KBM-7 (cell line): ENCODE data around the gene GAL.

ENCODE experiments used
- DNase-seq: peaks from one replicate; pipeline ENCODE4 v3.0.0-alpha.2; 2015
- in situ Hi-C: fragments of 300-500 bp; cut with MboI; formaldehyde crosslinking; loops from 2 replicates; pipeline ENCODE4 v1.14.3; 2020; ENCODE audit warnings: low sequenced_read_pairs, low pct_unique_long_range_greater_than_20kb, mixed read lengths

GAL gene

DNA sequence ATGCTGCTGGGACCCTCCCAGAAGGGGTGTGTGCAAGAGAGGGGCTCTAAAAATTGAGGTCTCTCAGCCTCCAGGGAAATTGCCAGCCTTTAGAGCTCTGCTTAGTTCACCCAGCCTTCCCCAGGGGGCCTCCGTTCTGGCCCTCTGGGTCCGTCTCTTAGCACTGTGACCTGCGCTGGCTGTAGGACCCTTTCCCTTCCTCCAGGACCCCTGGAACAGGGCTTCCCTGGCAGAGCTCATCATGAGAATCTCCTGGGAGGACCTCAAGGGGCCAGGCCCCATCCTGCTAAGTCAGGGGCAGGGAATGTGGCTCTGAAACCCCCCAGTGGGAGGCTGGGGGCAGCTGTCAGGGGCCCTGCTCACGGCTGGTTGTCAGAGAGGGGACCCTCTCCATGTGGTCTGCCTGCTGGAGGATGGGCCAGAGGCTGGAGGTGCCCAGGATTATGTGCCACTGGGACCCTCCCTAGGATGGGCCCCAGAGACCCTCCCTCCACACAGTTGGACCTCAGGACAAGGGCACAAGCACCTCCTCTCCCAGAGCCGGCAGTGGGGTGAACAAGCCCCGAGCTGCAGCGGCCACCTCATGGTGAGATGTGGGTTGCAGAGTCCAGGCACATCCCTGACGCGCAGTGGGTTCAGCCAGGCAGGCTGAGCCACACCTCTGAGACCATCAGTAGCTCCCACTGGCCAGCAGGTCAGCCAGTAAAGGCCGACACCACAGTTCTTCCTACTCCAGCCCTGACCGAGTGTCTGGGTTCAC, 27.1 kb upstream of the GAL start:
- in situ Hi-C loops, result no loop called here

GRCh38 chr11:68658097-68658496, 26.2 kb upstream of the GAL start:
- DNase-seq, result no peak
- in situ Hi-C loops, result no loop called here

More for the DNA sequence above, 27.1 kb upstream of the GAL start:
- no peak for DNase-seq

GRCh38 chr11:68658661-68659060, 25.7 kb upstream of the GAL start:
- DNase-seq, result no peak
- in situ Hi-C loops, result no loop called here

DNA sequence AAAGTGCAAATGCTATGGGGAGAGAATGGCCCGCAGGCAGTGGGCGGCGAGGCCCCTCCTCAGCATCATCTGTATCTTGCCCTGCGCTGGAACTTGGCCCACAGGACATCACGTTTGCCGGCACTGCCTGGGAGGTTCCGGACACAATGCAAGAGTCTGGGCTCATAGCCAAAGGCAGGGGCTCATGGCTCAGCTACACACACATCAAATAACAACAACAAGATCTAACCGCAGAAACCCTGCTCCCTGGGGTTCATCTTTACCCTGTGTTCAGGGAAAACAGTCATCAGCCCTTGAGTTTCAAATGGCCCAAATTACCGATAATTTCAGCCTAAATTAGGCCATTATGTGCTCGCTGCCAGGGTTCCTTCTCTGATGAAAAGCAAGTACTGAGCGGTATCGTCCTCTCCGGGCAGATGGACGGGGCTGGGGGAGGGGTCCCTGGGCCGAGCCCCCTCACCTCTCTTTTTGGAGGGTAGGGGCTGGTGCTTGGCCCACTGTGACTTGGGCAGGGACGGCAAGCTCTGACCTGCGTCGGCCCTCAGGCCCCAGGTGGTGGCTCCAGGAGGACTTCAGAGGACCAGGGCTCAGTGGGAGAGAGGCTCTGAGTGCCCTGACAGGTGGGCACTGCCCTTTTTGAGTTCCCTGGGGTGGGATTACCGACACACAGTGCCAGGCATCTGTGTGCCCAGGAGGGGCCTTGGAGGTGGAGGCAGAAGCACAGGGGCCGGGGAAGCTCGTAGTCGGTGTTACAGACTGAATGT, 25.0 kb upstream of the GAL start:
- peak; percentile 46 for DNase-seq
- in situ Hi-C loops, result no loop called here

DNA sequence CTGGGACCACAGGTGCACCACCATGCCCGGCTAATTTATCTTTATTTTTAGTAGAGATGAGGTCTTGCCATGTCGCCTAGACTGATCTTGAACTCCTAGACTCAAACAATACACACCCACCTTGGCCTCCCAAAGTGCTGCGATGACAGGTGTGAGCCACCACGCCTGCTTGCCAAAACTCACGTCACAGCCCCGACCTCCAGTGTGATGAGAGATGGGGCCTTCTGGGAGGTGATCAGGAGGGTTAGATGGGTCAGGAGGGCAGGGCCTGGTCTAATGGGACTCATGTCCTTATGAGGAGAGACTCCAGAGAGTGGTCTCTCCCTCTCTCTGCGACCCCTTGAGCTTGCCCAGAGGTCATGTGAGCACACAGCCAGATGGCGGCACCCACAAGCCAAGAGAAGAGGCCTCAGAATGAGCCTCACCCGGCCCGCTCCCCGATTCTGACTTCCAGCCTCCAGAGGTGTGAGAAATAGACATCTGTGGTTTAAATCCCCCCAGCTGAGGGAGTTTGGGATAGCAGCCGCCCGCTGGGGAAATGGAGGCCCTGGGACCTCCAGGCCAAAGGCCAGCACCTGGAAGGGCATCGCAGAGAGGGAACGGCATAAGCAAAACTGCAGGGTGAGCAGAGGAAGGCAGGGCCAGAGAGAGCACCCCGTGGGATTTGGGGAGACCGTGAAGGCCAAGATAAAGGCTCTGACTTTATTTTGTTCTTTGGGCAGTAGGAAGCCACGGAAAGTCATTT, 24.1 kb upstream of the GAL start:
- DNase-seq, result no peak
- in situ Hi-C loops, result no loop called here

- in situ Hi-C loops, result no loop called here
- no peak for DNase-seq
Observed at GRCh38 chr11:68661014-68661413, 23.3 kb upstream of the GAL start.

GRCh38 chr11:68661697-68662603, 22.4 kb upstream of the GAL start:
- in situ Hi-C loops, result no loop called here
- DNase-seq, result no peak

- in situ Hi-C loops, result no loop called here
- no peak for DNase-seq
Observed at GRCh38 chr11:68663482-68664010, 20.8 kb upstream of the GAL start.

DNA sequence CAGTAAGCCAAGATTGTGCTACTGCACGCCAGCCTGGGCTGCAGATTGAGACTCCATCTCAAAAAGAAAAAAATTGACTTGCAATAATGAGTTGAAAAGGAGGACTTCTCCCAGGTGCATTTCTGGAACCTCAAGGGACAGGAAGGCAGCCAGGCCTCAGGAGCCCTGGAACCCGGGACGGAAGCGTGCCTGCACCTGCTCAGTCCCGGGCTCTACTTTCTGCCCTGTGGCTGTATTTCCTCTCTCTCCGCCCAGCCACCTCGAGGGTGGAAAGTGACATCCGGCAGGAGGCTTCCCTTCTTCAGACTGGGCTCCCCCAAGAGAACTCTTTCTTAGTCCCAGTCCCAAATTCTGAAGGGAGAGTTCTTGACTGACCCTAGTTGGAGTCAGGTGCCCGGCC, 20.2 kb upstream of the GAL start:
- DNase-seq, result no peak

DNA sequence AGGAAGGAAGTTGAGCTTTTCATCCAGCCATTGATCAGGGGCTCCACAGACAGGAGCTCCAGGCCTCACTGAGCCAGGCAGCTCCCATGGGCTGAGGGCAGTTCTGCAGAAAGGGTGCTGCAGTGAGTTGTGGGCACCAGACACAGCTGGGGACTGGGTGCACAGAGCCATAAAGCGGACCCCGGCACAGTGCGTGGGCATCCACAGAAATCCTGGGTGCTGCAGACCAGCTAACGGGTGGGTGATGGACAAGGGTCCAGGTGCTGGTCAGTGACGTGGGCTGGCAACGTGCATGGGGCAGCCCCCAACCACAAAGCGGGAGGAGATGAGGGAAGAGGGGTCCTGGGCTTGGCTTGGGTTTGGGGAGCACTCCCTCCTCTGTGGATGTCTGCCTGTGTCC, 19.4 kb upstream of the GAL start:
- no peak for DNase-seq
- in situ Hi-C loops, result no loop called here

More for the DNA sequence above, 20.2 kb upstream of the GAL start:
- in situ Hi-C loops, result no loop called here

- in situ Hi-C loops, result no loop called here
Observed at GRCh38 chr11:68665436-68665835, 18.9 kb upstream of the GAL start.

GRCh38 chr11:68666849-68667248, 17.5 kb upstream of the GAL start:
- in situ Hi-C loops, result no loop called here
- no peak for DNase-seq

More at GRCh38 chr11:68665436-68665835, 18.9 kb upstream of the GAL start:
- DNase-seq, result no peak

- in situ Hi-C loops, result no loop called here
- DNase-seq, result no peak
Observed at GRCh38 chr11:68667511-68668500, 16.5 kb upstream of the GAL start.

DNA sequence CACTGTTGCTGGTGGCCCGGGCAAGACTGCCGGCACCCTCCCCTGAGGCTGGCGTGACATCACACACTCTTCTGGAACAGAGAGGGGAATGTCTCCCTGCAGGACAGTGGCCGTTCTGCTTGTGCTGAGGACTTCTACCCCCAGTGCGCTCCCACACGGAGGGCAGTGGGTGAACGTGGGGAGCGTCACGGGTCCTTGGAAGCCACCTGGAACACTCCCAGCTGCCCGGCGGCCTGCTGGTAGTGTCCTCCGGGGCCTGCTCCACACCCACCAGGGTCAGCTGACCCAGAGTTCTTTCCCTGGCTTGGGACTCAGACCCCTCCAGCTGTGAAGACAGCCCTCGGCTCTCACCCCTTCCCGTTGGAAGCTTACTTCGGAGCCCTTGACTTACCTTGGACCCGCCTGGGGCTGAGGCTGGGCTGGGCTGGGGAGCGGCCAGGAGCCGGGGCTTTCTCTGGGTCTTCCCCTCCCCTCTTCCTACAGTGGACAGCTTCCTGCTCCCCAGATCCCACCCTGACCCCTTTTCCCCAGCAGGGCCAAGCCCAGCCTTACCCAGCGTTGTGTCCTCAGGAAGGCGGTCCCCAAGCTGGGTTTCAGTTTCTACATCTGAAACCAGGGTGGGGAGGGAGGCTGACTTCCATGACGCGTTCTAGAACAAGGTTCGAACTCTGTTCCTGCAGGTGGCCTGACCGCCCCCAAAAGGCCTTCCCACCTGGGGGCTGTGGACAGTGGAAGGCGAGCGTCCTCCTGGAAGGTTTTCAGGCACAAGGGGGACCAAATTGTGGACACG, 14.8 kb upstream of the GAL start:
- in situ Hi-C loops, result no loop called here
- DNase-seq, result no peak

GRCh38 chr11:68670208-68670992, 13.9 kb upstream of the GAL start:
- no peak for DNase-seq
- in situ Hi-C loops, result no loop called here

DNA sequence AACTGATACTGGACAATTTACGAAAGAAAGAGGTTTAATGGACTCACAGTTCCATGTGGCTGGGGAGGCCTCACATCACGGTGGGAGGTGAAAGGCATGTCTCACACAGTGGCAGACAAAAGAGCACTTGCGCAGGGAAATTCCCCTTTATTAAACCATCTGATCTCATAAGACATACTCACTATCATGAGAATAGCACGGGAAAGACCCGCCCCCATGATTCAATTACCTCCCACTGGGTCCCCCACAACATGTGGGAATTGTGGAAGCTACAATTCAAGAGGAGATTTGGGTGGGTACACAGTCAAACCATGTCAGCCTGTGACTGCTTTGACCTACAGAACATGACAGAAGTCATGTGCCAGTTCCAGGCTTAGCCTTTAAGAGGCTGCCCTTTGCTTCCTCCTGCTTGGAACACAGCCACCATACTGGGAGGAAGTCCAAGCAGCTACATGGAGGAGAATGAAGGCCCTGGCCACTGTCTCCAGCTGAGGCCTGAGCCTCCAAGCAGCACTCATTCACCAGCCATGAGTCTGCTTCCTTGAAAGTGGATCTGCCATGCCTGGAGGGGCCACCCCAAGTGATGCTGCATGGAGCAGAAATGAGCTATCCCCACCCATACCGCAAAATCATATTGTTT, 10.9 kb upstream of the GAL start:
- DNase-seq, result no peak
- in situ Hi-C loops, result no loop called here
